GM12878 (cell line): ENCODE data around the gene PHLDB3. TPM values are rescaled to one million over a fixed set of nuclear protein-coding genes. Genes with fewer than 3 reads are reported as not detected.

Experiments used
- ATAC-seq: fragments of 200-7000 bp; cut with Tn5 transposase; 3 replicates; pipeline ENCODE4 v1.9.1; 2020; ENCODE audit warnings: mild to moderate bottlenecking, moderate library complexity
- BruUV-seq: library from RNA; stranded (reverse); fragments of 400-500 nt; replicated peaks from 2 replicates; lab custom pipeline; 2021; lab: Mats Ljungman, UMichigan
- CTCF ChIA-PET: fragments of 300-600 bp; sonication (Branson Sonifier 250); formaldehyde crosslinking; extraction: SDS; loops from one replicate; lab custom pipeline; 2021; ENCODE audit warnings: inconsistent platforms; lab: Yijun Ruan, JAX
- POLR2A ChIA-PET: fragments of 350-600 bp; formaldehyde crosslinking; extraction: SDS; loops from one replicate; lab custom pipeline; 2021; ENCODE audit warnings: inconsistent platforms; lab: Charles Lee
- RAD21 ChIA-PET: fragments of 300-600 bp; sonication (Branson Sonifier 250); formaldehyde crosslinking; loops from one replicate; lab custom pipeline; 2023; ENCODE audit warnings: antibody characterized with exemption; ENCODE audit not compliant: unreplicated experiment; lab: Charles Lee
- SMC1A ChIA-PET: fragments of 300-600 bp; sonication (Branson Sonifier 250); formaldehyde crosslinking; loops from one replicate; lab custom pipeline; 2023; ENCODE audit not compliant: unreplicated experiment, uncharacterized antibody; lab: Charles Lee
- DNase-seq: peaks from one replicate; pipeline ENCODE4 v3.0.0-alpha.2; 2011; ENCODE audit warnings: low read depth, low spot score
- FAIRE-seq: peaks from 3 replicates; lab custom pipeline; 2011; peaks lifted over from hg19 to GRCh38; lab: Jason Lieb, UNC
- H2AFZ ChIP-seq: 2 replicates; pipeline ENCODE4 v1.6.0; 2011; ENCODE audit warnings: low read depth, low read length, control low read depth; ENCODE audit not compliant: control insufficient read depth
- H3K27ac ChIP-seq: 2 replicates; pipeline ENCODE4 v1.5.1; 2011; ENCODE audit warnings: control low read depth; ENCODE audit not compliant: control insufficient read depth, insufficient read depth
- H3K27me3 ChIP-seq, 2 experiments: replicated peaks in 1 of 2; 2 replicates each; pipeline versions ENCODE4 v1.6.0 to v1.6.1; 2011; ENCODE audit warnings: low read length in 1 of 2; ENCODE audit not compliant: control insufficient read depth in 2 of 2, insufficient read depth in 2 of 2
- H3K36me3 ChIP-seq, 2 experiments: 2 replicates each; pipeline ENCODE4 v1.5.1; 2011; ENCODE audit warnings: low read length in 1 of 2; ENCODE audit not compliant: control insufficient read depth in 2 of 2, insufficient read depth in 2 of 2
- H3K4me1 ChIP-seq: 2 replicates; pipeline ENCODE4 v1.6.1; 2011; ENCODE audit warnings: mild to moderate bottlenecking, low read length, moderate library complexity, mixed read lengths; ENCODE audit not compliant: control insufficient read depth, insufficient read depth
- H3K4me2 ChIP-seq: 2 replicates; pipeline ENCODE4 v1.6.0; 2011; ENCODE audit warnings: control low read depth; ENCODE audit not compliant: control insufficient read depth, insufficient read depth
- H3K4me3 ChIP-seq: fragments of 200-600 bp; sonication (generic); 2 replicates; pipeline ENCODE4 v1.5.1; 2016
- H3K79me2 ChIP-seq: 2 replicates; pipeline ENCODE4 v1.6.0; 2011; ENCODE audit warnings: low read length; ENCODE audit not compliant: control insufficient read depth, insufficient read depth
- H3K9ac ChIP-seq: 2 replicates; pipeline ENCODE4 v1.8.0; 2011; ENCODE audit warnings: low read length, control low read depth, mixed read lengths; ENCODE audit not compliant: control insufficient read depth, insufficient read depth
- H3K9me3 ChIP-seq: replicated peaks from 3 replicates; pipeline ENCODE4 v1.5.1; 2011; ENCODE audit warnings: mild to moderate bottlenecking, low read length; ENCODE audit not compliant: control insufficient read depth, insufficient read depth
- H4K20me1 ChIP-seq: 2 replicates; pipeline ENCODE4 v1.6.0; 2011; ENCODE audit not compliant: control insufficient read depth, insufficient read depth
- BCL11A ChIP-seq: IDR thresholded peaks from 2 replicates; pipeline ENCODE4 v1.6.1; 2011; ENCODE audit warnings: low read depth, low read length
- BCL3 ChIP-seq: IDR thresholded peaks from 2 replicates; pipeline ENCODE4 v1.6.1; 2011; ENCODE audit warnings: borderline replicate concordance, low read depth, mild to moderate bottlenecking, moderate library complexity, low read length; ENCODE audit not compliant: insufficient read depth, poor library complexity, severe bottlenecking
- BMI1 ChIP-seq: fragments of 450-650 bp; IDR thresholded peaks from 2 replicates; pipeline ENCODE4 v1.6.1; 2016; ENCODE audit warnings: mild to moderate bottlenecking, moderate library complexity, borderline replicate concordance
- CHD1 ChIP-seq: IDR thresholded peaks from 2 replicates; pipeline ENCODE4 v1.6.1; 2012; ENCODE audit warnings: low read depth, low read length, improper control_type of control experiment
- EGR1 ChIP-seq, 2 experiments: IDR thresholded peaks; 1 replicate in 1 of 2; 2 replicates in 1 of 2; pipeline ENCODE4 v1.6.1; 2011 to 2012; ENCODE audit warnings: low read depth in 2 of 2, low read length in 2 of 2, borderline replicate concordance in 1 of 2, mild to moderate bottlenecking in 1 of 2, moderate library complexity in 1 of 2
- ESRRA ChIP-seq: IDR thresholded peaks from 2 replicates; pipeline ENCODE4 v1.6.1; 2012; ENCODE audit warnings: mild to moderate bottlenecking, low read length, improper control_type of control experiment
- FOXK2 ChIP-seq: fragments of 450-650 bp; IDR thresholded peaks from 2 replicates; pipeline ENCODE4 v1.6.1; 2017; ENCODE audit warnings: mild to moderate bottlenecking, moderate library complexity
- KLF5 ChIP-seq: fragments of 450-650 bp; IDR thresholded peaks from 2 replicates; pipeline ENCODE4 v1.6.1; 2014; ENCODE audit warnings: mild to moderate bottlenecking; ENCODE audit not compliant: partially characterized antibody
- MEF2A ChIP-seq: IDR thresholded peaks from 2 replicates; pipeline ENCODE4 v1.6.1; 2011; ENCODE audit warnings: low read depth, mild to moderate bottlenecking, low read length, moderate library complexity; ENCODE audit not compliant: insufficient read depth
- MEF2B ChIP-seq: fragments of 450-650 bp; IDR thresholded peaks from 2 replicates; pipeline ENCODE4 v1.6.1; 2018; ENCODE audit warnings: mild to moderate bottlenecking, moderate library complexity; ENCODE audit not compliant: partially characterized antibody, poor library complexity, severe bottlenecking
- NBN ChIP-seq: fragments of 450-650 bp; IDR thresholded peaks from 2 replicates; pipeline ENCODE4 v1.6.1; 2016
- NFIC ChIP-seq: IDR thresholded peaks from 2 replicates; pipeline ENCODE4 v1.6.1; 2012; ENCODE audit warnings: low read depth, mild to moderate bottlenecking, inconsistent platforms, low read length, moderate library complexity
- NR2F1 ChIP-seq: fragments of 450-650 bp; conservative IDR thresholded peaks from 2 replicates; pipeline ENCODE4 v1.6.1; 2017; ENCODE audit warnings: mild to moderate bottlenecking
- NRF1 ChIP-seq: conservative IDR thresholded peaks from 2 replicates; pipeline ENCODE4 v1.6.1; 2011; ENCODE audit warnings: mild to moderate bottlenecking, low read depth, low read length, improper control_type of control experiment
- PRDM15 ChIP-seq: fragments of 450-650 bp; formaldehyde crosslinking; IDR thresholded peaks from 2 replicates; pipeline ENCODE4 v1.4.0; 2020; ENCODE audit warnings: mild to moderate bottlenecking, moderate library complexity
- SREBF2 ChIP-seq: IDR thresholded peaks from 2 replicates; pipeline ENCODE4 v1.6.1; 2012; ENCODE audit warnings: mild to moderate bottlenecking, low read length
- STAT1 ChIP-seq: fragments of 450-650 bp; conservative IDR thresholded peaks from 2 replicates; pipeline ENCODE4 v1.6.1; 2014; ENCODE audit warnings: antibody characterized with exemption, mild to moderate bottlenecking
- YY1 ChIP-seq: IDR thresholded peaks from 2 replicates; pipeline ENCODE4 v1.6.1; 2011; ENCODE audit warnings: low read depth, mild to moderate bottlenecking, low read length
- ZBED1 ChIP-seq: IDR thresholded peaks from 2 replicates; pipeline ENCODE4 v1.6.1; 2016; ENCODE audit warnings: borderline replicate concordance
- WGBS: methylation state at CpG from one replicate; pipeline ENCODE4 v1.1.6; 2016; ENCODE audit warnings: low lambda C conversion rate; ENCODE audit not compliant: insufficient replicate concordance, insufficient coverage; ENCODE audit errors: missing lambda C conversion rate; 5-methylcytosine and 5-hydroxymethylcytosine counted together
- in situ Hi-C: fragments of 300-500 bp; cut with MboI; formaldehyde crosslinking; loops from 9 replicates; pipeline ENCODE4 v1.14.3; 2018; ENCODE audit warnings: mixed read lengths
- intact Hi-C: fragments of 100-400 bp; cut with micrococcal nuclease; formaldehyde crosslinking; loops from one replicate; pipeline ENCODE4 v1.14.2; 2022; ENCODE audit not compliant: unreplicated experiment
- polyA plus RNA-seq, 11 experiments: library from polyadenylated mRNA; depleted of rRNA in 4 of 11; unstranded in 6 of 11; stranded (reverse) in 5 of 11; fragments of >200 nt; fragmentation: Nextera tagmentation in 4 of 11; fragmentation: Illumina TruSeq in 1 of 11; extraction: Ambion mirVana in 4 of 11; extraction: Trizol in 1 of 11; gene quantifications; 1 replicate in 1 of 11; 2 replicates in 10 of 11; pipeline versions ENCODE4 v1.2.1 to v1.2.3, GENCODE V29; 2011 to 2016; ENCODE audit warnings: inconsistent platforms in 2 of 11, missing spikeins in 2 of 11, low read depth in 1 of 11
- total RNA-seq, 4 experiments: library from RNA; depleted of rRNA in 3 of 4; stranded (reverse); fragments of >200 nt in 3 of 4; fragmentation: Illumina TruSeq in 1 of 4; extraction: Trizol in 1 of 4; gene quantifications; 2 replicates each; pipeline versions ENCODE4 v1.2.1 to v1.2.3, GENCODE V29; 2013 to 2021

Gene PHLDB3
- total and polyA plus RNA-seq, 10 of the 15 experiments (the other 5 are each of a cell fraction or from before 2014, with no cell fraction given) = 0.13 to 13.0 (median 5.5) TPM

- TF ChIP-seq PRDM15 (CRISPR knock-in tag) (no peak), NRF1 (no peak), MEF2B (no peak), BMI1 (no peak), NBN (no peak), MEF2A (no peak), SREBF2 (no peak)
- TF ChIP-seq, all 136 proteins: peak for 0
These were observed 7.6 kb downstream of the PHLDB3 start (continued) for GRCh38 chr19:43496960-43497359.

GRCh38 chr19:43495082-43495481 lies 9.5 kb downstream of the PHLDB3 start:
- no peaks in the 10 kb centered on the region for H3K4me1 ChIP-seq
- POLR2A ChIA-PET = no interaction called here
- H3K4me2 ChIP-seq = no peak overlapping the region
- WGBS = 80% methylated on average over 8 of the region's 8 CpGs
- ATAC-seq (no peak), FAIRE-seq (no peak), DNase-seq (no peak)
- TF ChIP-seq BCL11A (no peak), CHD1 (no peak), ZBED1 (no peak), NFIC (no peak), NR2F1 (no peak), FOXK2 (no peak), YY1 (no peak), KLF5 (no peak), BCL3 (no peak), EGR1 (IDR thresholded peaks at IDR 0.05; ENCODE audit: borderline replicate concordance in 1 of 2, low read depth in 2 of 2, low read length in 2 of 2) (no peak), ESRRA (no peak), STAT1 (no peak), SREBF2 (no peak)
- H3K27me3 ChIP-seq = no peaks in the 10 kb centered on the region
- 0 out of 4 replicates have a peak, but pooled peaks cover 0 to 4% of the 10 kb centered on the region in 2 experiments for H3K36me3 ChIP-seq
- no peaks in the 10 kb centered on the region for H3K9me3 ChIP-seq
- RAD21 ChIA-PET = interaction anchor here (1.5 kb wide), 1 partner anchor 48 kb away, joined by 4 read pairs; no protein-coding TSS in a partner anchor
- no peaks in the 10 kb centered on the region for H3K79me2 ChIP-seq
- intact Hi-C loops (no loop called here), in situ Hi-C loops (no loop called here)
- H3K9ac ChIP-seq = no peak overlapping the region
- SMC1A ChIA-PET = no interaction called here
- H3K27ac ChIP-seq = no peak overlapping the region
- H2AFZ ChIP-seq = no peak overlapping the region
- CTCF ChIA-PET = interaction anchor here (0.6 to 3.7 kb wide), 4 partner anchors 9 to 60 kb away, joined by 3 to 13 read pairs (median 6); no protein-coding TSS in a partner anchor
- no peak overlapping the region for H3K4me3 ChIP-seq
- no TSS peak for BruUV-seq
- no peaks in the 10 kb centered on the region for H4K20me1 ChIP-seq
